GM21786 (cell line): ENCODE data around the gene TRMT1.

Source experiments
- ATAC-seq: cut with Tn5 transposase; IDR thresholded peaks from one replicate; pipeline ENCODE4 v1.9.1; 2021; ENCODE audit not compliant: unreplicated experiment

TRMT1 gene

GRCh38 chr19:13057147-13057572 is 59.4 kb downstream of the TRMT1 start:
- no peak for ATAC-seq

DNA sequence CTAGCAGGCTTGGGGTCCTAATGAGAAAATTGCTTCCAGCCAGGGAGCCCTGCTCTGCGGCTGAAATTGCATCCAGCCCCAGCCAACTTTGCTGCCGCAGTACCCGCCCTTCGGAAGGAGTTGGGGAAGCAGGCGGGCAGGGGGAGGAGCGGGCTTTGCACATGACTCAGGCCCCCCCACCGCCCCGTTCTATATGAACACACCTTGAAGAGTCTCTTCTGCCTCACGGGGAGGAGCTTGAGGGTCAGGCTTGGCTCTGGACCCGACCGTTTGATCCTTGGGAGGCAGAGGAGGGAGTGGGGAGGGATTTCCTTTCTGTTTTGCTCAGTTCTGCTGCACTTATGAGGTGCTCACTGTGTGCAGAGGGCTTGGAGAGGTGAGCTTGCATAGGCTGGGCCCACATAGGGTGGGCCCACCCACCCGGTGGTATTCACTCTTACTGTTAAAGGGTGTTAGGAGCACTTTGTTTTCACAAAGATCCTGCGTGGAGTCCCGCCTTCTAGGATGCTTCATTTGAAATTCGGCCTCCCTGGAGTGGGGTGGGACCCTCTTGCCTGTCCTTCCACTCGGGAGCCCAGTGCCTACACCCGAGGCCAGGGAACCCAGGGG is 60.4 kb downstream of the TRMT1 start:
- no peak for ATAC-seq

DNA sequence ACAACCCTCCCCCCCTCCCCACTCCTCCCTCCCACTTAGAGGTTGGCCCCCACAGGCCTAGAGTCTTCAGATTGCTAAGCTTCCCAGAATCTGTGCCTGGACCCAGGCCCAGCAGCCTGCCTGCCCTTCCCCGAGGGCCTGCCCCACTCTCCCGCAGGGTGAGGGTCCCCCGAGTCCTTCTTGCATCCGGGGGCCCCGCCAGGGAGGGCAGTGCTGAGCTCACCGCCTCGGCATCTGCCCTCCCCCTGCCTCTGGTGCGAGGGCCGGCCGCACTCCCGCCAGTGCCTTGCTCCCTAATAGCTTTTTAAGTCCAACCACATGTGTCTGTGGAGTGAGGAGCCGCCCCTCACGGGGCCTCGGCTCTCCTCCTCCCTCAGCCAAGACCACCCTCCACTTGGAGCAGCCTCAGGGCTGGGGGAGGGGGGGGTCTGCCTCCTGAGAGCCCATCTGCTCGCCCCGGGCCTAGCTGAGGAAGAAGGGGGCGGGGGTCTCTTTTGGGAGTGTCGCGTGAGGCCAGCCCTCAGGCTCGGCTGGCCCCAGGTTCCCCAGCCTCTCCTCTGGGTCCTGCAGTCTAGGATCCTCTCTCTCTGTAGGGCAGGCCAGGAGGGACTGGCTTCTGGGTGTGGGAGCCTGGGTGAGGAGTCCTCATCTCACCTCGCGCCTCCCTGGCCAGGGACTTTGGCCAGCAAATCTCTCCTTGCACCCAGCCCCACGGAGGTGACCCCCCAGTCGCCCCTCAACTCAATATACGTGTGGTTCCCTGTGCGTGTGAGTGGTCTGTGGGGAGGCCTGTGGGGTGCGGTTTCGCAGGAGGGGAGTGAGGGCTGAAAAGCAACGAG is 61.1 kb downstream of the TRMT1 start:
- no peak for ATAC-seq
